HEK293 (cell line): ENCODE results near the gene SLC28A1.

Experiments
- BCL6B ChIP-seq: fragments of 450-650 bp; formaldehyde crosslinking; IDR thresholded peaks from 2 replicates; pipeline ENCODE4 v1.5.1; 2017; ENCODE audit warnings: missing biosample characterization, missing genetic modification characterization
- CTCF ChIP-seq: fragments of 450-650 bp; formaldehyde crosslinking; IDR thresholded peaks from 2 replicates; pipeline ENCODE4 v1.5.1; 2016; ENCODE audit warnings: missing biosample characterization, missing genetic modification characterization
- PRDM10 ChIP-seq: fragments of 450-650 bp; formaldehyde crosslinking; IDR thresholded peaks from 2 replicates; pipeline ENCODE4 v1.5.1; 2016; ENCODE audit warnings: missing biosample characterization, missing genetic modification characterization
- ZBTB21 ChIP-seq: fragments of 450-650 bp; formaldehyde crosslinking; IDR thresholded peaks from 2 replicates; pipeline ENCODE4 v1.5.1; 2017; ENCODE audit warnings: missing biosample characterization, missing genetic modification characterization
- ZFP41 ChIP-seq: fragments of 450-650 bp; formaldehyde crosslinking; IDR thresholded peaks from 2 replicates; pipeline ENCODE4 v1.5.1; 2016; ENCODE audit warnings: missing biosample characterization, missing genetic modification characterization, borderline replicate concordance
- ZNF148 ChIP-seq: fragments of 450-650 bp; formaldehyde crosslinking; IDR thresholded peaks from 2 replicates; pipeline ENCODE4 v1.5.0; 2017; ENCODE audit warnings: missing biosample characterization, missing genetic modification characterization, borderline replicate concordance
- ZNF398 ChIP-seq: fragments of 450-650 bp; formaldehyde crosslinking; IDR thresholded peaks from 2 replicates; pipeline ENCODE4 v1.5.1; 2017; ENCODE audit warnings: missing biosample characterization, missing genetic modification characterization
- ZNF510 ChIP-seq: fragments of 450-650 bp; formaldehyde crosslinking; IDR thresholded peaks from 2 replicates; pipeline ENCODE4 v1.5.1; 2018; ENCODE audit warnings: mild to moderate bottlenecking, missing genetic modification characterization, missing biosample characterization; ENCODE audit not compliant: insufficient replicate concordance

GRCh38 chr15:84990507-84990906, 106.0 kb downstream of the SLC28A1 start:
- TF ChIP-seq ZNF148 (tag by site-specific recombination) (no peak), ZBTB21 (tag by site-specific recombination) (no peak), ZNF398 (tag by site-specific recombination) (no peak), CTCF (tag by site-specific recombination) (no peak), ZNF510 (tag by site-specific recombination) (no peak), PRDM10 (tag by site-specific recombination) (no peak), BCL6B (tag by site-specific recombination) (no peak), ZFP41 (tag by site-specific recombination) (no peak)
